Gastrocnemius medialis (tissue), 4 donors: ENCODE measurements around the gene PLXND1. TPM values are rescaled to one million over a fixed set of nuclear protein-coding genes. Genes with fewer than 3 reads are reported as not detected.

Experiments
- ATAC-seq, 2 donors: fragments of 150-250 bp; one replicate each; pipeline ENCODE4 v1.9.1; 2016
- DNase-seq, 2 donors: peaks; one replicate each; pipeline ENCODE4 v3.0.0-alpha.2; 2019
- H3K27ac ChIP-seq, 4 donors: fragments of 200-600 bp; sonication (generic); 1 replicate in 1 of 4; 2 replicates in 3 of 4; pipeline ENCODE4 v1.5.1; 2016 to 2018; ENCODE audit warnings: mild to moderate bottlenecking in 2 of 4, moderate library complexity in 1 of 4
- H3K27me3 ChIP-seq, 3 donors: fragments of 200-600 bp; sonication (generic) in 2 of 3; 1 replicate in 1 of 3; 2 replicates in 2 of 3; pipeline versions ENCODE4 v1.5.1 to v1.6.0; 2016 to 2019; ENCODE audit warnings: mild to moderate bottlenecking in 1 of 3, moderate library complexity in 1 of 3
- H3K36me3 ChIP-seq, 2 donors: fragments of 200-600 bp; sonication (generic) in 1 of 2; one replicate each; pipeline ENCODE4 v1.5.1; 2017 to 2018
- H3K4me1 ChIP-seq, 2 donors: fragments of 200-600 bp; sonication (generic) in 1 of 2; one replicate each; pipeline ENCODE4 v1.5.1; 2016 to 2017; ENCODE audit warnings: mild to moderate bottlenecking in 2 of 2
- H3K4me3 ChIP-seq, 4 donors: fragments of 200-600 bp; sonication (generic) in 3 of 4; 1 replicate in 1 of 4; 2 replicates in 3 of 4; pipeline ENCODE4 v1.5.1; 2016 to 2019; ENCODE audit warnings: mild to moderate bottlenecking in 2 of 4
- H3K9me3 ChIP-seq, 3 donors: fragments of 200-600 bp; sonication (generic) in 2 of 3; 1 replicate in 1 of 3; 2 replicates in 2 of 3; pipeline ENCODE4 v1.5.1; 2016 to 2019
- CTCF ChIP-seq, 5 experiments: fragments of 450-650 bp in 3 of 5; fragments of 200-600 bp in 2 of 5; sonication (generic) in 2 of 5; IDR thresholded peaks in 4 of 5; conservative IDR thresholded peaks in 1 of 5; 1 replicate in 4 of 5; 2 replicates in 1 of 5; pipeline ENCODE4 v1.5.1; 2016 to 2019; ENCODE audit warnings: antibody characterized with exemption in 5 of 5, mild to moderate bottlenecking in 3 of 5, moderate library complexity in 3 of 5
- POLR2A ChIP-seq, 2 donors: fragments of 450-650 bp; IDR thresholded peaks; one replicate each; pipeline ENCODE4 v1.6.1; 2017; ENCODE audit warnings: antibody characterized with exemption in 2 of 2, mild to moderate bottlenecking in 2 of 2, moderate library complexity in 2 of 2
- in situ Hi-C, 4 donors: fragments of 200-750 bp; cut with MboI; loops; one replicate each; pipeline versions ENCODE4 v1.15.0 to v1.8.0; 2017; ENCODE audit warnings: low sequenced_read_pairs in 4 of 4
- intact Hi-C: fragments of 100-400 bp; cut with DNase I; formaldehyde crosslinking; loops from one replicate; pipeline ENCODE4 v1.15.1; 2023; ENCODE audit warnings: low total_unique reads
- total RNA-seq, 4 donors: library from RNA; depleted of rRNA; stranded (reverse); fragments of >200 nt; gene quantifications; one replicate each; pipeline versions ENCODE4 v1.1.0 to v1.2.3, GENCODE V29; 2016

PLXND1 gene
- total RNA-seq, 4 donors from 2014 or later, result 15.7 to 70.9 (median 19.9) TPM

- no peaks in the 10 kb centered on the region for H3K27me3 ChIP-seq
- peak overlapping the region in 1 of 4 donors; percentile 34 for H3K4me3 ChIP-seq
- no peaks in the 10 kb centered on the region for H3K36me3 ChIP-seq
- intact Hi-C loops (loop anchor here (5.0 kb wide), 1 partner anchor 35 kb away; no protein-coding TSS in a partner anchor), in situ Hi-C loops (no loop called here)
- peak overlapping the region; percentile 68 to 86 (median 81) for H3K27ac ChIP-seq
- DNase-seq (no peak), ATAC-seq (no peak)
- H3K4me1 ChIP-seq, result peaks cover 55 to 62% of the 10 kb centered on the region in 2 donors
- H3K9me3 ChIP-seq, result no peaks in the 10 kb centered on the region
- TF ChIP-seq POLR2A (IDR thresholded peaks at IDR 0.05) (no peak), CTCF (IDR thresholded peaks at IDR 0.05 in 4 of 5, conservative IDR thresholded peaks at IDR 0.05 in 1 of 5) (no peak)
Measured at GRCh38 chr3:129591932-129592331, 14.5 kb downstream of the PLXND1 start.

DNA sequence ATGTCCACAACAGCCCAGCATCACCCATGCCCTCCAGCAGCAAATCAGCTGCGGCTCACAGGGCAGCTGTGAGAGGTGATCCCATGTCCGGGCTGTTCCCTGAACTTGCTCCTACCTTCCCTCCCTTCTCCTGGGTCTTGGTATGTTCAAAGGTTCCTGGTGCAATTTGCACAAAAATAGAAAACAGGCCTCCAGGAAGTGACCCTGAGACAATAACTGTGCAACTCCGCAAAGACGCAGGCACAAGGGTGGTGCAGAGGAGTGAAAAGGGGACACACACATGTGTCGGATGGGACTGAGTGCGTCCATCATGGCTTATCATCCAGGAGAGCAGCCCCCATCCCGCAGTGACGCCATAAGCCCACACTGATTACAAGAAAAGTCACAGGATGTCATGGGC lies 16.3 kb downstream of the PLXND1 start:
- H3K27me3 ChIP-seq, result no peaks in the 10 kb centered on the region
- no peaks in the 10 kb centered on the region for H3K36me3 ChIP-seq
- H3K4me3 ChIP-seq, result no peak overlapping the region
- H3K4me1 ChIP-seq, result peaks cover 38 to 46% of the 10 kb centered on the region in 2 donors
- DNase-seq (no peak), ATAC-seq (no peak)
- H3K9me3 ChIP-seq, result no peaks in the 10 kb centered on the region
- peak overlapping the region in 2 of 4 donors; percentile 80 to 86 for H3K27ac ChIP-seq
- TF ChIP-seq CTCF (IDR thresholded peaks at IDR 0.05 in 4 of 5, conservative IDR thresholded peaks at IDR 0.05 in 1 of 5) (no peak), POLR2A (IDR thresholded peaks at IDR 0.05) (no peak)
- in situ Hi-C loops, result no loop called here
- intact Hi-C loops, result loop anchor here (5.0 kb wide), 1 partner anchor 33 kb away; no protein-coding TSS in a partner anchor

- H3K9me3 ChIP-seq, result no peaks in the 10 kb centered on the region
- peaks cover 20 to 26% of the 10 kb centered on the region in 2 donors for H3K4me1 ChIP-seq
- no peak overlapping the region for H3K4me3 ChIP-seq
- DNase-seq, result no peak
- in situ Hi-C loops (no loop called here), intact Hi-C loops (no loop called here)
- no peak for ATAC-seq
- no peaks in the 10 kb centered on the region for H3K27me3 ChIP-seq
- no peaks in the 10 kb centered on the region for H3K36me3 ChIP-seq
- TF ChIP-seq POLR2A (IDR thresholded peaks at IDR 0.05) (no peak), CTCF (IDR thresholded peaks at IDR 0.05 in 4 of 5, conservative IDR thresholded peaks at IDR 0.05 in 1 of 5) (no peak)
- peak overlapping the region in 3 of 4 donors; percentile 11 to 65 (median 22) for H3K27ac ChIP-seq
Measured at GRCh38 chr3:129587566-129588210, 18.8 kb downstream of the PLXND1 start.

GRCh38 chr3:129586746-129587430 lies 19.6 kb downstream of the PLXND1 start:
- in situ Hi-C loops (no loop called here), intact Hi-C loops (no loop called here)
- H3K4me3 ChIP-seq, result no peak overlapping the region
- H3K27ac ChIP-seq, result peak overlapping the region in 3 of 4 donors; percentile 11 to 65 (median 22)
- DNase-seq (no peak), ATAC-seq (no peak)
- TF ChIP-seq CTCF (IDR thresholded peaks at IDR 0.05 in 4 of 5, conservative IDR thresholded peaks at IDR 0.05 in 1 of 5), result no peak
- TF ChIP-seq POLR2A (IDR thresholded peaks at IDR 0.05), result no peak
- H3K4me1 ChIP-seq, result peaks cover 12 to 21% of the 10 kb centered on the region in 2 donors
- no peaks in the 10 kb centered on the region for H3K9me3 ChIP-seq
- H3K27me3 ChIP-seq, result no peaks in the 10 kb centered on the region
- H3K36me3 ChIP-seq, result no peaks in the 10 kb centered on the region
